Left lobe of liver (tissue), 2 donors: Measurements from ENCODE around the gene OGDHL. TPM values are rescaled to one million over a fixed set of nuclear protein-coding genes. Genes with fewer than 3 reads are reported as not detected.
"Not testable (repeated sequence)": the region's sequence is repeated elsewhere in the genome, so short reads cannot be mapped to it uniquely, and the experiment has no call there.

Experiments used
- ATAC-seq: fragments of 200-7000 bp; cut with Tn5 transposase; one replicate; pipeline ENCODE4 v1.9.1; 2020; ENCODE audit warnings: mild to moderate bottlenecking, moderate library complexity
- DNase-seq: peaks from one replicate; pipeline ENCODE4 v3.0.0-alpha.2; 2020; ENCODE audit warnings: low spot score
- total RNA-seq: library from RNA; stranded (reverse); gene quantifications from one replicate; pipeline ENCODE4 v1.2.1, GENCODE V29; 2021
- donor health status: DM: no; HTN: no; CAD: no; lungs with moderate emphysema.
- donor health status: DM: no; HTN: yes; CAD: no.

OGDHL gene
- total RNA-seq: 88.9 TPM

- DNase-seq: peak; percentile 86
These were observed at the start of gene OGDHL for GRCh38 chr10:49761789-49762565. Gene OGDHL, minus strand, starts transcription at chr10:49762323. Its CDS starts 3,731 bp downstream, at chr10:49758592.

GRCh38 chr10:49803988-49804387 lies 41.9 kb upstream of the OGDHL start:
- ATAC-seq (no peak), DNase-seq (no peak)

More at GRCh38 chr10:49761789-49762565, at the start of gene OGDHL:
- peak; percentile 66 for ATAC-seq

- ATAC-seq (no peak), DNase-seq (no peak)
These were observed 36.2 kb upstream of the OGDHL start for GRCh38 chr10:49798275-49798674.

- ATAC-seq: no peak
- DNase-seq: no peak
These were observed 29.0 kb upstream of the OGDHL start for GRCh38 chr10:49791100-49791499.

GRCh38 chr10:49784681-49785080 lies 22.6 kb upstream of the OGDHL start:
- no peak for ATAC-seq
- no peak for DNase-seq

- DNase-seq: no peak
- ATAC-seq: peak; percentile 79
These were observed 21.5 kb upstream of the OGDHL start for GRCh38 chr10:49783645-49784044.

- ATAC-seq: no peak
These were observed 19.1 kb upstream of the OGDHL start for GRCh38 chr10:49781247-49781646.

GRCh38 chr10:49778197-49778596 lies 16.1 kb upstream of the OGDHL start:
- no peak for DNase-seq
- ATAC-seq: no peak

More at GRCh38 chr10:49781247-49781646, 19.1 kb upstream of the OGDHL start:
- DNase-seq: no peak

- ATAC-seq (no peak), DNase-seq (no peak)
These were observed 14.7 kb upstream of the OGDHL start for GRCh38 chr10:49776851-49777250.

GRCh38 chr10:49775014-49775413 lies 12.9 kb upstream of the OGDHL start:
- DNase-seq (no peak), ATAC-seq (no peak)

- not testable (repeated sequence) for DNase-seq, ATAC-seq
These were observed 10.8 kb upstream of the OGDHL start for GRCh38 chr10:49772944-49773343.

- not testable (repeated sequence) for DNase-seq, ATAC-seq
These were observed 8.9 kb upstream of the OGDHL start for GRCh38 chr10:49771046-49771445.

GRCh38 chr10:49769692-49770091 lies 7.6 kb upstream of the OGDHL start:
- ATAC-seq (no peak), DNase-seq (no peak)

- no peak for ATAC-seq
- DNase-seq: no peak
These were observed 6.6 kb upstream of the OGDHL start for GRCh38 chr10:49768731-49769130.

- DNase-seq (no peak), ATAC-seq (no peak)
These were observed 6.2 kb upstream of the OGDHL start for GRCh38 chr10:49768329-49768728.

- ATAC-seq (no peak), DNase-seq (no peak)
These were observed 5.6 kb upstream of the OGDHL start for GRCh38 chr10:49767752-49768151.

GRCh38 chr10:49766484-49766883 lies 4.4 kb upstream of the OGDHL start:
- ATAC-seq (no peak), DNase-seq (no peak)

- DNase-seq: no peak
- no peak for ATAC-seq
These were observed 399 bp upstream of the OGDHL start for GRCh38 chr10:49762566-49762877.

GRCh38 chr10:49761201-49761788 lies 828 bp downstream of the OGDHL start:
- ATAC-seq: peak; percentile 14

GRCh38 chr10:49760789-49761188 lies 1.3 kb downstream of the OGDHL start:
- peak; percentile 98 for DNase-seq
- ATAC-seq: peak; percentile 78

More at GRCh38 chr10:49761201-49761788, 828 bp downstream of the OGDHL start:
- no peak for DNase-seq

GRCh38 chr10:49759787-49760551 lies 2.2 kb downstream of the OGDHL start:
- DNase-seq (peak; percentile 86), ATAC-seq (peak; percentile 54)
